HCT116 (cell line): Measurements from ENCODE around the gene METTL15. TPM values are rescaled to one million over a fixed set of nuclear protein-coding genes. Genes with fewer than 3 reads are reported as not detected.

ENCODE experiments used
- ATAC-seq: fragments of 200-7000 bp; cut with Tn5 transposase; 2 replicates; pipeline ENCODE4 v1.9.1; 2020; ENCODE audit warnings: mild to moderate bottlenecking, moderate library complexity
- BruUV-seq: library from RNA; stranded (reverse); fragments of 400-500 nt; replicated peaks from 2 replicates; lab custom pipeline; 2021; lab: Mats Ljungman, UMichigan
- CTCF ChIA-PET: fragments of 300-600 bp; sonication (Branson Sonifier 250); formaldehyde crosslinking; loops from one replicate; lab custom pipeline; 2021; ENCODE audit warnings: antibody characterized with exemption; lab: Charles Lee
- POLR2A ChIA-PET: fragments of 300-600, 350-600 bp; sonication (Branson Sonifier 250); formaldehyde crosslinking; loops from one replicate; lab custom pipeline; 2021; ENCODE audit warnings: antibody characterized with exemption; lab: Charles Lee
- RAD21 ChIA-PET, 2 experiments: fragments of 300-600 bp; sonication (Branson Sonifier 250); formaldehyde crosslinking; loops; one replicate each; lab custom pipeline; 2023; ENCODE audit warnings: low total read pairs in 2 of 2; ENCODE audit not compliant: uncharacterized antibody in 2 of 2, unreplicated experiment in 2 of 2, low non-redundant PET in 1 of 2; lab: Charles Lee
- DNase-seq: peaks from one replicate; pipeline ENCODE4 v3.0.0-alpha.2; 2010; ENCODE audit warnings: low read depth, low spot score
- H2AFZ ChIP-seq: fragments of 200-600 bp; shearing (Covaris generic), sonication (generic); 2 replicates; pipeline ENCODE4 v1.6.1; 2017; ENCODE audit warnings: low read depth, mixed run types, mixed read lengths, antibody characterized with exemption, low read length; ENCODE audit not compliant: poor library complexity, severe bottlenecking
- H3K27ac ChIP-seq: 2 replicates; pipeline ENCODE4 v1.5.1; 2012; ENCODE audit warnings: low read depth, low read length
- H3K27me3 ChIP-seq: fragments of 200-600 bp; sonication (generic); 2 replicates; pipeline ENCODE4 v1.6.1; 2016; ENCODE audit warnings: mixed run types, low read length, mixed read lengths; ENCODE audit not compliant: insufficient read depth
- H3K36me3 ChIP-seq, 2 experiments: fragments of 200-500 bp in 1 of 2; fragments of 200-600 bp in 1 of 2; sonication (Bioruptor generic) in 1 of 2; sonication (generic) in 1 of 2; 2 replicates each; pipeline versions ENCODE4 v1.5.1 to v1.6.1; 2014 to 2016; ENCODE audit warnings: low read length in 2 of 2, inconsistent platforms in 1 of 2, mixed read lengths in 1 of 2, mixed run types in 1 of 2; ENCODE audit not compliant: insufficient read depth in 2 of 2, control insufficient read depth in 1 of 2
- H3K4me1 ChIP-seq, 2 experiments: fragments of 200-600 bp in 1 of 2; sonication (generic) in 1 of 2; 2 replicates each; pipeline versions ENCODE4 v1.5.1 to v1.6.1; 2012 to 2017; ENCODE audit warnings: low read length in 2 of 2, inconsistent platforms in 1 of 2, mild to moderate bottlenecking in 1 of 2, mixed read lengths in 1 of 2, mixed run types in 1 of 2, moderate library complexity in 1 of 2; ENCODE audit not compliant: insufficient read depth in 2 of 2, control insufficient read depth in 1 of 2
- H3K4me2 ChIP-seq: fragments of 200-600 bp; sonication (generic); 2 replicates; pipeline ENCODE4 v1.6.1; 2017; ENCODE audit warnings: mixed run types, low read length, mixed read lengths
- H3K4me3 ChIP-seq, 2 experiments: fragments of 200-600 bp in 1 of 2; sonication (generic) in 1 of 2; replicated peaks in 1 of 2; 2 replicates each; pipeline ENCODE4 v1.5.1; 2011 to 2016; ENCODE audit warnings: low read length in 2 of 2, control low read depth in 1 of 2, low read depth in 1 of 2, mild to moderate bottlenecking in 1 of 2, mixed read lengths in 1 of 2, mixed run types in 1 of 2
- H3K79me2 ChIP-seq: fragments of 200-600 bp; sonication (generic); 2 replicates; pipeline ENCODE4 v1.6.1; 2017; ENCODE audit warnings: mild to moderate bottlenecking, mixed run types, low read length, moderate library complexity, mixed read lengths; ENCODE audit not compliant: insufficient read depth
- H3K9ac ChIP-seq: fragments of 200-600 bp; sonication (generic); 2 replicates; pipeline ENCODE4 v1.6.1; 2016; ENCODE audit warnings: low read length, mixed read lengths
- H3K9me2 ChIP-seq: fragments of 200-600 bp; sonication (generic), shearing (Covaris generic); 2 replicates; pipeline ENCODE4 v1.6.1; 2017; ENCODE audit warnings: mixed run types, mild to moderate bottlenecking, moderate library complexity; ENCODE audit not compliant: insufficient read depth
- H3K9me3 ChIP-seq, 2 experiments: fragments of 200-500 bp in 1 of 2; fragments of 200-600 bp in 1 of 2; sonication (Bioruptor generic) in 1 of 2; sonication (generic) in 1 of 2; 2 replicates each; pipeline ENCODE4 v1.6.1; 2014 to 2017; ENCODE audit warnings: low read length in 2 of 2, mixed read lengths in 2 of 2, inconsistent platforms in 1 of 2, low read depth in 1 of 2, mild to moderate bottlenecking in 1 of 2, mixed run types in 1 of 2, moderate library complexity in 1 of 2; ENCODE audit not compliant: control insufficient read depth in 1 of 2, insufficient read depth in 1 of 2
- H4K20me1 ChIP-seq: fragments of 200-600 bp; sonication (generic), shearing (Covaris generic); 2 replicates; pipeline ENCODE4 v1.6.1; 2017; ENCODE audit warnings: mixed run types, mild to moderate bottlenecking, moderate library complexity; ENCODE audit not compliant: insufficient read depth
- CEBPB ChIP-seq: IDR thresholded peaks from 2 replicates; pipeline ENCODE4 v1.6.1; 2012; ENCODE audit warnings: low read depth
- EZH2 ChIP-seq: fragments of 200-600 bp; sonication (generic); IDR thresholded peaks from 2 replicates; pipeline ENCODE4 v1.6.1; 2017; ENCODE audit warnings: antibody characterized with exemption, mixed run types
- EZH2phosphoT487 ChIP-seq: fragments of 200-600 bp; IDR thresholded peaks from 2 replicates; pipeline ENCODE4 v1.6.1; 2018; ENCODE audit warnings: antibody characterized with exemption, borderline replicate concordance
- RAD21 ChIP-seq: IDR thresholded peaks from 2 replicates; pipeline ENCODE4 v1.6.1; 2012; ENCODE audit warnings: low read depth, mild to moderate bottlenecking
- SIN3A ChIP-seq: IDR thresholded peaks from 2 replicates; pipeline ENCODE4 v1.6.1; 2012; ENCODE audit warnings: low read depth
- SRF ChIP-seq: IDR thresholded peaks from 2 replicates; pipeline ENCODE4 v1.6.1; 2012; ENCODE audit warnings: low read depth
- TCF7L2 ChIP-seq: IDR thresholded peaks from 2 replicates; pipeline ENCODE4 v1.7.0; 2011; ENCODE audit warnings: borderline replicate concordance, inconsistent platforms; ENCODE audit not compliant: insufficient read depth, insufficient read length; ENCODE audit errors: extremely low read depth
- intact Hi-C: fragments of 100-400 bp; cut with micrococcal nuclease; formaldehyde crosslinking; loops from 2 replicates; pipeline ENCODE4 v1.10.0; 2022
- total RNA-seq: library from RNA; stranded (reverse); gene quantifications from one replicate; pipeline ENCODE4 v1.2.1, GENCODE V29; 2021; ENCODE audit not compliant: unreplicated experiment
- TF ChIP-seq, protein P1 (sequence below): IDR thresholded peaks from 2 replicates; pipeline ENCODE4 v1.6.1; 2012; ENCODE audit warnings: low read depth

The METTL15 gene
- total RNA-seq, 1 experiment from 2014 or later, result 25.3 TPM

DNA sequence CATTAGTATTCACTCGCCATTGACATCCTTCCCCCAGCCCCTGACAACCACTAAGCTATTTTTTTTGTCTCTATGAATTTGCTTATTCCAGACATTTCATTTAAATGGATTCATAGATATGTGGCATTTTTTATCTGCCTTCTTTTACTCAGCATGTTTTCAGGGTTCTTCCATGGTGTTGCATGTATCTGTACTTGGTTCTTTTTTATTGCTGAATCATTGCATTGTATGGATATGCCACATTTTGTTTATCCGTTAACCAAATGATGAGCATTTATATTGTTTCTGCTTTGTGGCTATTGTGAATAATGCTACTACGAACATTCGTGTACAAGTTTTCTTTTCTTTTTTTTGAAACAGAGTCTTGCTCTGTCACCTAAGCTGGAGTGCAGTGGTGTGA lies 5.9 kb downstream of the METTL15 start:
- ChIA-PET RAD21 (no interaction called here), POLR2A (no interaction called here)
- H3K9me2 ChIP-seq, result no peaks in the 10 kb centered on the region
- no peak overlapping the region for H3K4me2 ChIP-seq
- no peak overlapping the region for H3K27ac ChIP-seq
- no peaks in the 10 kb centered on the region for H4K20me1 ChIP-seq
- H3K27me3 ChIP-seq, result no peaks in the 10 kb centered on the region
- intact Hi-C loops, result loop anchor here (10.0 kb wide), 1 partner anchor 411 kb away; no protein-coding TSS in a partner anchor
- BruUV-seq, result no TSS peak
- H3K4me1 ChIP-seq, result peaks cover 13 to 15% of the 10 kb centered on the region in 2 experiments; a peak in 3 of 4 replicates
- no peaks in the 10 kb centered on the region for H3K9me3 ChIP-seq
- TF ChIP-seq EZH2 (no peak), TCF7L2 (no peak), RAD21 (no peak), SIN3A (no peak), CEBPB (no peak), EZH2phosphoT487 (no peak), SRF (no peak)
- TF ChIP-seq, protein P1, sequence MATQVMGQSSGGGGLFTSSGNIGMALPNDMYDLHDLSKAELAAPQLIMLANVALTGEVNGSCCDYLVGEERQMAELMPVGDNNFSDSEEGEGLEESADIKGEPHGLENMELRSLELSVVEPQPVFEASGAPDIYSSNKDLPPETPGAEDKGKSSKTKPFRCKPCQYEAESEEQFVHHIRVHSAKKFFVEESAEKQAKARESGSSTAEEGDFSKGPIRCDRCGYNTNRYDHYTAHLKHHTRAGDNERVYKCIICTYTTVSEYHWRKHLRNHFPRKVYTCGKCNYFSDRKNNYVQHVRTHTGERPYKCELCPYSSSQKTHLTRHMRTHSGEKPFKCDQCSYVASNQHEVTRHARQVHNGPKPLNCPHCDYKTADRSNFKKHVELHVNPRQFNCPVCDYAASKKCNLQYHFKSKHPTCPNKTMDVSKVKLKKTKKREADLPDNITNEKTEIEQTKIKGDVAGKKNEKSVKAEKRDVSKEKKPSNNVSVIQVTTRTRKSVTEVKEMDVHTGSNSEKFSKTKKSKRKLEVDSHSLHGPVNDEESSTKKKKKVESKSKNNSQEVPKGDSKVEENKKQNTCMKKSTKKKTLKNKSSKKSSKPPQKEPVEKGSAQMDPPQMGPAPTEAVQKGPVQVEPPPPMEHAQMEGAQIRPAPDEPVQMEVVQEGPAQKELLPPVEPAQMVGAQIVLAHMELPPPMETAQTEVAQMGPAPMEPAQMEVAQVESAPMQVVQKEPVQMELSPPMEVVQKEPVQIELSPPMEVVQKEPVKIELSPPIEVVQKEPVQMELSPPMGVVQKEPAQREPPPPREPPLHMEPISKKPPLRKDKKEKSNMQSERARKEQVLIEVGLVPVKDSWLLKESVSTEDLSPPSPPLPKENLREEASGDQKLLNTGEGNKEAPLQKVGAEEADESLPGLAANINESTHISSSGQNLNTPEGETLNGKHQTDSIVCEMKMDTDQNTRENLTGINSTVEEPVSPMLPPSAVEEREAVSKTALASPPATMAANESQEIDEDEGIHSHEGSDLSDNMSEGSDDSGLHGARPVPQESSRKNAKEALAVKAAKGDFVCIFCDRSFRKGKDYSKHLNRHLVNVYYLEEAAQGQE, result no peak
- TF ChIP-seq, all 23 proteins: peak for 0
- peaks cover 6 to 7% of the 10 kb centered on the region in 2 experiments; a peak in 2 of 4 replicates for H3K36me3 ChIP-seq
- no peak overlapping the region for H2AFZ ChIP-seq
- DNase-seq, result no peak
- no peak for ATAC-seq
- H3K4me3 ChIP-seq, result no peak overlapping the region
- H3K9ac ChIP-seq, result no peak overlapping the region
- CTCF ChIA-PET, result no interaction called here
- peaks cover 94% of the 10 kb centered on the region for H3K79me2 ChIP-seq
